Naive B cell (primary cell): ENCODE measurements around the gene ST3GAL2. TPM values are rescaled to one million over a fixed set of nuclear protein-coding genes. Genes with fewer than 3 reads are reported as not detected.

Source experiments
- ATAC-seq, 2 donors: fragments of 150-1000 bp; cut with Tn5 transposase; 2 replicates each; pipeline ENCODE4 v1.10.0; 2021; ENCODE audit warnings: low read depth in 2 of 2, mild to moderate bottlenecking in 2 of 2, moderate library complexity in 2 of 2
- DNase-seq: peaks from one replicate; pipeline ENCODE4 v3.0.0; 2022
- H3K27ac Mint-ChIP-seq, 6 donors: one replicate each; pipeline ENCODE4 v1.8.0; 2020 to 2022; ENCODE audit warnings: mild to moderate bottlenecking in 6 of 6, mixed read lengths in 6 of 6, moderate library complexity in 5 of 6, inconsistent platforms in 2 of 6
- H3K27me3 Mint-ChIP-seq, 3 donors: one replicate each; pipeline ENCODE4 v1.8.0; 2021 to 2022; ENCODE audit warnings: mixed read lengths in 3 of 3, mild to moderate bottlenecking in 1 of 3
- H3K36me3 Mint-ChIP-seq, 2 donors: one replicate each; pipeline ENCODE4 v1.8.0; 2020 to 2022; ENCODE audit warnings: mixed read lengths in 2 of 2, inconsistent platforms in 1 of 2, mild to moderate bottlenecking in 1 of 2
- H3K4me1 Mint-ChIP-seq, 3 donors: one replicate each; pipeline ENCODE4 v1.8.0; 2020 to 2022; ENCODE audit warnings: mixed read lengths in 3 of 3, inconsistent platforms in 1 of 3, mild to moderate bottlenecking in 1 of 3, moderate library complexity in 1 of 3
- H3K4me3 Mint-ChIP-seq, 8 donors: one replicate each; pipeline ENCODE4 v1.8.0; 2020 to 2022; ENCODE audit warnings: mild to moderate bottlenecking in 8 of 8, mixed read lengths in 8 of 8, moderate library complexity in 8 of 8, inconsistent platforms in 2 of 8
- H3K9me3 Mint-ChIP-seq, 7 donors: one replicate each; pipeline ENCODE4 v1.8.0; 2020 to 2022; ENCODE audit warnings: mixed read lengths in 7 of 7, mild to moderate bottlenecking in 5 of 7, inconsistent platforms in 2 of 7, moderate library complexity in 1 of 7
- polyA plus RNA-seq, 6 donors: library from polyadenylated mRNA; unstranded; fragments of 300-500 nt; fragmentation: Illumina TruSeq; gene quantifications; one replicate each; pipeline ENCODE4 v1.2.3, GENCODE V29; 2021; ENCODE audit warnings: low read depth in 6 of 6

Gene ST3GAL2
- polyA plus RNA-seq, 6 donors from 2014 or later = 12.7 to 28.7 (median 22.3) TPM

- DNase-seq (no peak), ATAC-seq (peak; percentile 61 to 67)
- Mint-ChIP-seq H3K27me3 (no peaks in the 10 kb centered on the region), H3K27ac (no peak overlapping the region), H3K9me3 (no peaks in the 10 kb centered on the region), H3K4me1 (peaks cover 0 to 6% (median 3%) of the 10 kb centered on the region in 3 donors), H3K36me3 (no peaks in the 10 kb centered on the region), H3K4me3 (no peak overlapping the region)
Measured at GRCh38 chr16:70473446-70474319, 34.8 kb upstream of the ST3GAL2 start.

- DNase-seq (no peak), ATAC-seq (no peak)
- no peak overlapping the region for H3K4me3 Mint-ChIP-seq
- H3K9me3 Mint-ChIP-seq = no peaks in the 10 kb centered on the region
- no peaks in the 10 kb centered on the region for H3K36me3 Mint-ChIP-seq
- H3K27ac Mint-ChIP-seq = no peak overlapping the region
- peaks cover 0 to 3% (median 2%) of the 10 kb centered on the region in 3 donors for H3K4me1 Mint-ChIP-seq
- H3K27me3 Mint-ChIP-seq = no peaks in the 10 kb centered on the region
Measured at GRCh38 chr16:70472786-70473433, 34.0 kb upstream of the ST3GAL2 start.

GRCh38 chr16:70470927-70471341, 32.0 kb upstream of the ST3GAL2 start:
- no peak overlapping the region for H3K4me3 Mint-ChIP-seq
- DNase-seq = no peak
- no peaks in the 10 kb centered on the region for H3K27me3 Mint-ChIP-seq
- peaks cover 0 to 3% (median 0%) of the 10 kb centered on the region in 3 donors for H3K4me1 Mint-ChIP-seq
- no peaks in the 10 kb centered on the region for H3K36me3 Mint-ChIP-seq
- H3K27ac Mint-ChIP-seq = no peak overlapping the region
- H3K9me3 Mint-ChIP-seq = no peaks in the 10 kb centered on the region
- no peak for ATAC-seq

- peak overlapping the region in 1 of 6 donors; percentile 78 for H3K27ac Mint-ChIP-seq
- H3K9me3 Mint-ChIP-seq = no peaks in the 10 kb centered on the region
- H3K36me3 Mint-ChIP-seq = no peaks in the 10 kb centered on the region
- H3K27me3 Mint-ChIP-seq = no peaks in the 10 kb centered on the region
- no peak overlapping the region for H3K4me3 Mint-ChIP-seq
- ATAC-seq = no peak
- DNase-seq = no peak
- H3K4me1 Mint-ChIP-seq = peaks cover 0 to 3% (median 0%) of the 10 kb centered on the region in 3 donors
Measured at GRCh38 chr16:70470141-70470926, 31.4 kb upstream of the ST3GAL2 start.

GRCh38 chr16:70468776-70469525, 30.1 kb upstream of the ST3GAL2 start:
- no peak overlapping the region for H3K4me3 Mint-ChIP-seq

GRCh38 chr16:70467608-70468007, 28.7 kb upstream of the ST3GAL2 start:
- Mint-ChIP-seq H3K4me3 (no peak overlapping the region), H3K27ac (peak overlapping the region in 1 of 6 donors; percentile 88), H3K4me1 (no peaks in the 10 kb centered on the region), H3K36me3 (no peaks in the 10 kb centered on the region), H3K27me3 (no peaks in the 10 kb centered on the region), H3K9me3 (no peaks in the 10 kb centered on the region)
- no peak for DNase-seq
- ATAC-seq = no peak

More at GRCh38 chr16:70468776-70469525, 30.1 kb upstream of the ST3GAL2 start:
- H3K27ac Mint-ChIP-seq = peak overlapping the region in 1 of 6 donors; percentile 37
- H3K36me3 Mint-ChIP-seq = no peaks in the 10 kb centered on the region
- ATAC-seq = no peak
- H3K9me3 Mint-ChIP-seq = no peaks in the 10 kb centered on the region
- peaks cover 0 to 3% (median 0%) of the 10 kb centered on the region in 3 donors for H3K4me1 Mint-ChIP-seq
- H3K27me3 Mint-ChIP-seq = no peaks in the 10 kb centered on the region
- DNase-seq = no peak

GRCh38 chr16:70467113-70467512, 28.2 kb upstream of the ST3GAL2 start:
- H3K9me3 Mint-ChIP-seq = no peaks in the 10 kb centered on the region
- H3K27ac Mint-ChIP-seq = no peak overlapping the region
- H3K27me3 Mint-ChIP-seq = no peaks in the 10 kb centered on the region
- DNase-seq (no peak), ATAC-seq (no peak)
- no peaks in the 10 kb centered on the region for H3K4me1 Mint-ChIP-seq
- no peak overlapping the region for H3K4me3 Mint-ChIP-seq
- H3K36me3 Mint-ChIP-seq = no peaks in the 10 kb centered on the region

GRCh38 chr16:70466805-70467076, 27.8 kb upstream of the ST3GAL2 start:
- DNase-seq (no peak), ATAC-seq (no peak)
- Mint-ChIP-seq H3K4me3 (no peak overlapping the region), H3K27me3 (no peaks in the 10 kb centered on the region), H3K4me1 (no peaks in the 10 kb centered on the region), H3K9me3 (no peaks in the 10 kb centered on the region), H3K27ac (peak overlapping the region in 1 of 6 donors; percentile 36), H3K36me3 (no peaks in the 10 kb centered on the region)

GRCh38 chr16:70465999-70466804, 27.3 kb upstream of the ST3GAL2 start:
- no peaks in the 10 kb centered on the region for H3K4me1 Mint-ChIP-seq
- ATAC-seq = no peak
- no peaks in the 10 kb centered on the region for H3K27me3 Mint-ChIP-seq
- no peaks in the 10 kb centered on the region for H3K36me3 Mint-ChIP-seq
- H3K9me3 Mint-ChIP-seq = no peaks in the 10 kb centered on the region
- peak overlapping the region in 1 of 6 donors; percentile 36 for H3K27ac Mint-ChIP-seq
- H3K4me3 Mint-ChIP-seq = no peak overlapping the region
- DNase-seq = no peak

- no peaks in the 10 kb centered on the region for H3K27me3 Mint-ChIP-seq
- no peak for DNase-seq
- no peaks in the 10 kb centered on the region for H3K36me3 Mint-ChIP-seq
- ATAC-seq = no peak
- no peak overlapping the region for H3K4me3 Mint-ChIP-seq
- H3K9me3 Mint-ChIP-seq = no peaks in the 10 kb centered on the region
- H3K27ac Mint-ChIP-seq = no peak overlapping the region
- H3K4me1 Mint-ChIP-seq = no peaks in the 10 kb centered on the region
Measured at GRCh38 chr16:70463235-70463634, 24.3 kb upstream of the ST3GAL2 start.

- H3K9me3 Mint-ChIP-seq = no peaks in the 10 kb centered on the region
- peak overlapping the region in 1 of 6 donors; percentile 26 for H3K27ac Mint-ChIP-seq
- H3K36me3 Mint-ChIP-seq = no peaks in the 10 kb centered on the region
- H3K4me3 Mint-ChIP-seq = no peak overlapping the region
- H3K4me1 Mint-ChIP-seq = peaks cover 0 to 6% (median 0%) of the 10 kb centered on the region in 3 donors
- ATAC-seq (no peak), DNase-seq (no peak)
- H3K27me3 Mint-ChIP-seq = no peaks in the 10 kb centered on the region
Measured at GRCh38 chr16:70460737-70461261, 21.9 kb upstream of the ST3GAL2 start.

GRCh38 chr16:70457446-70458166, 18.7 kb upstream of the ST3GAL2 start:
- peaks cover 0 to 2% (median 0%) of the 10 kb centered on the region in 3 donors for H3K27me3 Mint-ChIP-seq
- H3K4me3 Mint-ChIP-seq = peak overlapping the region in 1 of 8 donors; percentile 96
- peaks cover 5 to 30% (median 10%) of the 10 kb centered on the region in 3 donors for H3K4me1 Mint-ChIP-seq
- ATAC-seq = no peak
- no peaks in the 10 kb centered on the region for H3K36me3 Mint-ChIP-seq
- DNase-seq = no peak
- peak overlapping the region in 3 of 6 donors; percentile 53 to 79 (median 59) for H3K27ac Mint-ChIP-seq
- no peaks in the 10 kb centered on the region for H3K9me3 Mint-ChIP-seq
